A549 treated with CORT108297 at 1 μM for 4 hours (cell line): ENCODE data around the gene DCUN1D1. TPM values are rescaled to one million over a fixed set of nuclear protein-coding genes. Genes with fewer than 3 reads are reported as not detected.

Experiments
- total RNA-seq: library from RNA; stranded (reverse); fragments of 200-300 nt; extraction: Qiagen RNA extraction; gene quantifications from 5 replicates; pipeline ENCODE4 v1.2.3, GENCODE V29; 2022

DCUN1D1 gene
- total RNA-seq = 14.6 to 20.8 TPM (median 19.2 TPM) in 5 replicates

GRCh38 chr3:182980204-182981037 is at the start of gene DCUN1D1:
Gene DCUN1D1, minus strand, starts transcription at chr3:182980538. Its CDS starts 49 bp downstream, at chr3:182980489.

Other genes with a start within 250 kb of the DCUN1D1 start
- gene ATP11B, start 187.0 kb downstream of the DCUN1D1 start, total RNA-seq = 8.1 to 12.3 TPM (median 10.5 TPM) in 5 replicates
- gene MCCC1, start 119.0 kb upstream of the DCUN1D1 start, total RNA-seq = 7.5 to 9.3 TPM (median 7.8 TPM) in 5 replicates
- gene LAMP3, start 182.2 kb upstream of the DCUN1D1 start, total RNA-seq = 0.15 to 0.26 TPM (median 0.18 TPM) in 5 replicates